ENCODE measurements around the gene ANO6.

The ANO6 gene

GRCh38 chr12:45212064-45212463, 3.8 kb upstream of the ANO6 start:
- Histone ChIP-seq H3K27me3 (ENCODE audit: control insufficient read depth in 1 of 2, insufficient read depth in 2 of 2, low read length in 2 of 2) (no peaks in the 10 kb centered on the region), H3K4me1 (ENCODE audit: control insufficient read depth, insufficient read depth, low read length) (no peaks in the 10 kb centered on the region), H3K27ac (ENCODE audit: low read length) (no peak overlapping the region), H3K4me3 (ENCODE audit: low read length in 2 of 2) (no peak overlapping the region), H3K36me3 (ENCODE audit: control insufficient read depth in 2 of 2, insufficient read depth in 2 of 2, low read length in 2 of 2) (no peaks in the 10 kb centered on the region), H3K9me3 (ENCODE audit: control insufficient read depth in 2 of 2, low read length in 2 of 2) (no peaks in the 10 kb centered on the region), H3K9ac (ENCODE audit: low read length in 2 of 2) (no peak overlapping the region)

- Histone ChIP-seq H3K27me3 (ENCODE audit: control insufficient read depth in 1 of 2, insufficient read depth in 2 of 2, low read length in 2 of 2) (no peaks in the 10 kb centered on the region), H3K27ac (ENCODE audit: low read length) (no peak overlapping the region), H3K4me3 (ENCODE audit: low read length in 2 of 2) (no peak overlapping the region), H3K9ac (ENCODE audit: low read length in 2 of 2) (no peak overlapping the region), H3K9me3 (ENCODE audit: control insufficient read depth in 2 of 2, low read length in 2 of 2) (no peaks in the 10 kb centered on the region), H3K36me3 (ENCODE audit: control insufficient read depth in 2 of 2, insufficient read depth in 2 of 2, low read length in 2 of 2) (no peaks in the 10 kb centered on the region), H3K4me1 (ENCODE audit: control insufficient read depth, insufficient read depth, low read length) (no peaks in the 10 kb centered on the region)
These were observed 2.8 kb upstream of the ANO6 start for GRCh38 chr12:45213107-45213506.

- H3K4me3 ChIP-seq (ENCODE audit: low read length in 2 of 2), result no peak overlapping the region
- no peaks in the 10 kb centered on the region for H3K27me3 ChIP-seq (ENCODE audit: control insufficient read depth in 1 of 2, insufficient read depth in 2 of 2, low read length in 2 of 2)
- H3K9me3 ChIP-seq (ENCODE audit: control insufficient read depth in 2 of 2, low read length in 2 of 2), result no peaks in the 10 kb centered on the region
- H3K9ac ChIP-seq (ENCODE audit: low read length in 2 of 2), result no peak overlapping the region
- no peak overlapping the region for H3K27ac ChIP-seq (ENCODE audit: low read length)
- no peaks in the 10 kb centered on the region for H3K36me3 ChIP-seq (ENCODE audit: control insufficient read depth in 2 of 2, insufficient read depth in 2 of 2, low read length in 2 of 2)
- peaks cover 2% of the 10 kb centered on the region for H3K4me1 ChIP-seq (ENCODE audit: control insufficient read depth, insufficient read depth, low read length)
These were observed 1.8 kb upstream of the ANO6 start for GRCh38 chr12:45214071-45214470.

- H3K27me3 ChIP-seq (ENCODE audit: control insufficient read depth in 1 of 2, insufficient read depth in 2 of 2, low read length in 2 of 2), result no peaks in the 10 kb centered on the region
- H3K36me3 ChIP-seq (ENCODE audit: control insufficient read depth in 2 of 2, insufficient read depth in 2 of 2, low read length in 2 of 2), result no peaks in the 10 kb centered on the region
- peak overlapping the region; percentile 89 to 99 for H3K9ac ChIP-seq (ENCODE audit: low read length in 2 of 2)
- peak overlapping the region; percentile 84 for H3K27ac ChIP-seq (ENCODE audit: low read length)
- peaks cover 9% of the 10 kb centered on the region for H3K4me1 ChIP-seq (ENCODE audit: control insufficient read depth, insufficient read depth, low read length)
- peak overlapping the region; percentile 74 to 93 for H3K4me3 ChIP-seq (ENCODE audit: low read length in 2 of 2)
- no peaks in the 10 kb centered on the region for H3K9me3 ChIP-seq (ENCODE audit: control insufficient read depth in 2 of 2, low read length in 2 of 2)
These were observed 1.0 kb upstream of the ANO6 start for GRCh38 chr12:45214749-45215418.

- Histone ChIP-seq H3K9ac (ENCODE audit: low read length in 2 of 2) (peak overlapping the region; percentile 89 to 99), H3K36me3 (ENCODE audit: control insufficient read depth in 2 of 2, insufficient read depth in 2 of 2, low read length in 2 of 2) (no peaks in the 10 kb centered on the region), H3K27me3 (ENCODE audit: control insufficient read depth in 1 of 2, insufficient read depth in 2 of 2, low read length in 2 of 2) (no peaks in the 10 kb centered on the region), H3K4me3 (ENCODE audit: low read length in 2 of 2) (peak overlapping the region; percentile 74 to 93), H3K9me3 (ENCODE audit: control insufficient read depth in 2 of 2, low read length in 2 of 2) (no peaks in the 10 kb centered on the region), H3K4me1 (ENCODE audit: control insufficient read depth, insufficient read depth, low read length) (peaks cover 13% of the 10 kb centered on the region), H3K27ac (ENCODE audit: low read length) (peak overlapping the region; percentile 84)
These were observed 511 bp downstream of the ANO6 start for GRCh38 chr12:45216230-45216982.

DNA sequence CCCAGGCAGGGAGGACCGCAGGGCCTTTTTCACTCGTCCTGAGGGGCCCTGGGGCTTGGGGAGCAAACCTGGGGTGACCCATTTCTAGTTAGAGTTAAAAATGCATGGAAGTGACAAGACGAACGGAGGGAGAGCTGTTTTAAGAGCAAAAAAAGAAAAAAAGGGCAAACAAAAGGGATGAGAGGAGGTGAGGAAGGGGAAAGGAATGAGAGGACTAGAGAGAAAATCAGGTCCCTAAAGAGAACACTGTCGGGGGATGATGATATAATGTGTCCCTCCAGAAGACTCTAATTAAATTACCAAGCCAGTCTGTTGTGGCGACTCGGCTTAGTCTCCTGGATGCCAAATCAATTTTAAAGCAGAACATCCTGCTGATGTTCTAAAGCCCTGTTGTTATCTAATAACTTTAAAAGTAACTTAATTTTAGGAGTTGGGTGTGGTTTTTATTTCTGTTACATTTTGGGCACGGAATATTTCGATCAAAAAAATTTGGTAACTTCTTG, 1.1 kb downstream of the ANO6 start:
- Histone ChIP-seq H3K27me3 (ENCODE audit: control insufficient read depth in 1 of 2, insufficient read depth in 2 of 2, low read length in 2 of 2) (no peaks in the 10 kb centered on the region), H3K9me3 (ENCODE audit: control insufficient read depth in 2 of 2, low read length in 2 of 2) (no peaks in the 10 kb centered on the region), H3K4me3 (ENCODE audit: low read length in 2 of 2) (peak overlapping the region; percentile 74 to 93), H3K4me1 (ENCODE audit: control insufficient read depth, insufficient read depth, low read length) (peaks cover 13% of the 10 kb centered on the region), H3K36me3 (ENCODE audit: control insufficient read depth in 2 of 2, insufficient read depth in 2 of 2, low read length in 2 of 2) (no peaks in the 10 kb centered on the region), H3K9ac (ENCODE audit: low read length in 2 of 2) (peak overlapping the region; percentile 89 to 99), H3K27ac (ENCODE audit: low read length) (peak overlapping the region; percentile 84)

GRCh38 chr12:45217846-45218245, 2.0 kb downstream of the ANO6 start:
- no peaks in the 10 kb centered on the region for H3K27me3 ChIP-seq (ENCODE audit: control insufficient read depth in 1 of 2, insufficient read depth in 2 of 2, low read length in 2 of 2)
- H3K27ac ChIP-seq (ENCODE audit: low read length), result peak overlapping the region; percentile 1
- H3K4me3 ChIP-seq (ENCODE audit: low read length in 2 of 2), result peak overlapping the region; percentile 74 to 93
- H3K9ac ChIP-seq (ENCODE audit: low read length in 2 of 2), result peak overlapping the region; percentile 89 to 99
- H3K9me3 ChIP-seq (ENCODE audit: control insufficient read depth in 2 of 2, low read length in 2 of 2), result no peaks in the 10 kb centered on the region
- no peaks in the 10 kb centered on the region for H3K36me3 ChIP-seq (ENCODE audit: control insufficient read depth in 2 of 2, insufficient read depth in 2 of 2, low read length in 2 of 2)
- H3K4me1 ChIP-seq (ENCODE audit: control insufficient read depth, insufficient read depth, low read length), result peaks cover 13% of the 10 kb centered on the region

- H3K27me3 ChIP-seq (ENCODE audit: control insufficient read depth in 1 of 2, insufficient read depth in 2 of 2, low read length in 2 of 2), result no peaks in the 10 kb centered on the region
- no peak overlapping the region for H3K27ac ChIP-seq (ENCODE audit: low read length)
- peak overlapping the region in 1 of 2 donors; percentile 30 for H3K4me3 ChIP-seq (ENCODE audit: low read length in 2 of 2)
- no peaks in the 10 kb centered on the region for H3K36me3 ChIP-seq (ENCODE audit: control insufficient read depth in 2 of 2, insufficient read depth in 2 of 2, low read length in 2 of 2)
- H3K4me1 ChIP-seq (ENCODE audit: control insufficient read depth, insufficient read depth, low read length), result peaks cover 22% of the 10 kb centered on the region
- H3K9ac ChIP-seq (ENCODE audit: low read length in 2 of 2), result peak overlapping the region in 1 of 2 donors; percentile 16
- H3K9me3 ChIP-seq (ENCODE audit: control insufficient read depth in 2 of 2, low read length in 2 of 2), result no peaks in the 10 kb centered on the region
These were observed 3.7 kb downstream of the ANO6 start for GRCh38 chr12:45219621-45220020.

GRCh38 chr12:45220363-45220931, 4.6 kb downstream of the ANO6 start:
- Histone ChIP-seq H3K4me1 (ENCODE audit: control insufficient read depth, insufficient read depth, low read length) (peaks cover 26% of the 10 kb centered on the region), H3K9ac (ENCODE audit: low read length in 2 of 2) (no peak overlapping the region), H3K27me3 (ENCODE audit: control insufficient read depth in 1 of 2, insufficient read depth in 2 of 2, low read length in 2 of 2) (no peaks in the 10 kb centered on the region), H3K36me3 (ENCODE audit: control insufficient read depth in 2 of 2, insufficient read depth in 2 of 2, low read length in 2 of 2) (no peaks in the 10 kb centered on the region), H3K9me3 (ENCODE audit: control insufficient read depth in 2 of 2, low read length in 2 of 2) (no peaks in the 10 kb centered on the region), H3K4me3 (ENCODE audit: low read length in 2 of 2) (peak overlapping the region; percentile 30 to 36), H3K27ac (ENCODE audit: low read length) (no peak overlapping the region)

- no peak overlapping the region for H3K27ac ChIP-seq (ENCODE audit: low read length)
These were observed 5.1 kb downstream of the ANO6 start for GRCh38 chr12:45220969-45221368.

More at GRCh38 chr12:45220969-45221368, 5.1 kb downstream of the ANO6 start:
- no peak overlapping the region for H3K4me3 ChIP-seq (ENCODE audit: low read length in 2 of 2)
- H3K27me3 ChIP-seq (ENCODE audit: control insufficient read depth in 1 of 2, insufficient read depth in 2 of 2, low read length in 2 of 2), result no peaks in the 10 kb centered on the region
- no peaks in the 10 kb centered on the region for H3K36me3 ChIP-seq (ENCODE audit: control insufficient read depth in 2 of 2, insufficient read depth in 2 of 2, low read length in 2 of 2)
- H3K9me3 ChIP-seq (ENCODE audit: control insufficient read depth in 2 of 2, low read length in 2 of 2), result no peaks in the 10 kb centered on the region
- no peak overlapping the region for H3K9ac ChIP-seq (ENCODE audit: low read length in 2 of 2)
- H3K4me1 ChIP-seq (ENCODE audit: control insufficient read depth, insufficient read depth, low read length), result peaks cover 26% of the 10 kb centered on the region
